ENCODE measurements around the gene COL16A1.

The COL16A1 gene

GRCh38 chr1:31660871-31661455, 42.9 kb downstream of the COL16A1 start:
- no peak overlapping the region for H3K56ac ChIP-seq (ENCODE audit: low read length)
- no peaks in the 10 kb centered on the region for H3K79me2 ChIP-seq (ENCODE audit: control insufficient read depth, insufficient read depth, low read length)
- no peak for DNase-seq
- H4K8ac ChIP-seq (ENCODE audit: low read depth, low read length), result no peak overlapping the region
- no peak overlapping the region for H3K4me2 ChIP-seq (ENCODE audit: low read length)
- H2AK5ac ChIP-seq (ENCODE audit: low read length), result no peak overlapping the region
- H3K36me3 ChIP-seq (ENCODE audit: control insufficient read depth, insufficient read depth, low read length), result no peaks in the 10 kb centered on the region
- H3K9ac ChIP-seq (ENCODE audit: low read length), result no peak overlapping the region
- H2BK5ac ChIP-seq (ENCODE audit: low read length), result no peak overlapping the region
- no peak overlapping the region for H3K23ac ChIP-seq (ENCODE audit: low read length)
- H3K4me3 ChIP-seq (ENCODE audit: low read length), result no peak overlapping the region
- H4K5ac ChIP-seq (ENCODE audit: low read length), result no peak overlapping the region
- H3K79me1 ChIP-seq (ENCODE audit: low read length), result no peaks in the 10 kb centered on the region
- H3K4me1 ChIP-seq (ENCODE audit: control insufficient read depth, low read depth, low read length), result no peaks in the 10 kb centered on the region
- no peak overlapping the region for H3K27ac ChIP-seq (ENCODE audit: low read depth, low read length)
- H3K4ac ChIP-seq (ENCODE audit: low read depth, low read length), result no peak overlapping the region
- no peaks in the 10 kb centered on the region for H3K27me3 ChIP-seq (ENCODE audit: insufficient read depth, low read length, poor library complexity)
- no peak overlapping the region for H2BK120ac ChIP-seq (ENCODE audit: low read depth, low read length)
- H2BK15ac ChIP-seq (replicated peaks; ENCODE audit: low read depth), result no peak overlapping the region
- H3K18ac ChIP-seq (ENCODE audit: low read length), result no peak overlapping the region
- WGBS (ENCODE audit: extremely low coverage, insufficient coverage, low lambda C conversion rate), result no CpG with 5 or more reads among the region's 4 CpGs

DNA sequence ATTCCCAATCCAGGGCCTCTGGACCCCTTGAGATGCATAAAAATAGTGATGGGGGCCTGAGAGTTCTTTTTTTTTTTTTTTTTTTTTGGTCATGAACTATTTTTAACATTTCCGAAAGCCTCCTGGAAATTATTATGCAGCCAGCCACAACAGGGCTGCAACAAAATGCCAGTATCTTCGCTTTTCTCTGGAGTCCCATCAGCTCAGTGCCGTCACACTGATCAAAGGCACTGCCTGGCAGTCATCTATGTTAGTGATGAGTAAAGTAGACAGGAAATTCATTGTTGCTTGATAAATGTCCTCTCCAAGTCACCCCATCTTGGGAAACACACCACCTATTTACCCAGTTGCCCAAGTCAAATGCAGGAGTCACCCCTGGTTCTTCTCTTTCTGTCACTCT, 43.9 kb downstream of the COL16A1 start:
- no peak overlapping the region for H4K8ac ChIP-seq (ENCODE audit: low read depth, low read length)
- H3K4me2 ChIP-seq (ENCODE audit: low read length), result no peak overlapping the region
- no peak overlapping the region for H4K5ac ChIP-seq (ENCODE audit: low read length)
- no peaks in the 10 kb centered on the region for H3K36me3 ChIP-seq (ENCODE audit: control insufficient read depth, insufficient read depth, low read length)
- no peak overlapping the region for H3K18ac ChIP-seq (ENCODE audit: low read length)
- no peak overlapping the region for H2BK120ac ChIP-seq (ENCODE audit: low read depth, low read length)
- no peaks in the 10 kb centered on the region for H3K79me1 ChIP-seq (ENCODE audit: low read length)
- H2BK5ac ChIP-seq (ENCODE audit: low read length), result no peak overlapping the region
- no peak overlapping the region for H3K4me3 ChIP-seq (ENCODE audit: low read length)
- H3K23ac ChIP-seq (ENCODE audit: low read length), result no peak overlapping the region
- DNase-seq, result no peak
- H3K4ac ChIP-seq (ENCODE audit: low read depth, low read length), result no peak overlapping the region
- H3K4me1 ChIP-seq (ENCODE audit: control insufficient read depth, low read depth, low read length), result no peaks in the 10 kb centered on the region
- no peak overlapping the region for H3K27ac ChIP-seq (ENCODE audit: low read depth, low read length)
- no peaks in the 10 kb centered on the region for H3K79me2 ChIP-seq (ENCODE audit: control insufficient read depth, insufficient read depth, low read length)
- no peak overlapping the region for H3K9ac ChIP-seq (ENCODE audit: low read length)
- WGBS (ENCODE audit: extremely low coverage, insufficient coverage, low lambda C conversion rate), result no CpG with 5 or more reads among the region's 3 CpGs
- H3K56ac ChIP-seq (ENCODE audit: low read length), result no peak overlapping the region
- H2AK5ac ChIP-seq (ENCODE audit: low read length), result no peak overlapping the region
- H3K27me3 ChIP-seq (ENCODE audit: insufficient read depth, low read length, poor library complexity), result no peaks in the 10 kb centered on the region
- no peak overlapping the region for H2BK15ac ChIP-seq (replicated peaks; ENCODE audit: low read depth)

DNA sequence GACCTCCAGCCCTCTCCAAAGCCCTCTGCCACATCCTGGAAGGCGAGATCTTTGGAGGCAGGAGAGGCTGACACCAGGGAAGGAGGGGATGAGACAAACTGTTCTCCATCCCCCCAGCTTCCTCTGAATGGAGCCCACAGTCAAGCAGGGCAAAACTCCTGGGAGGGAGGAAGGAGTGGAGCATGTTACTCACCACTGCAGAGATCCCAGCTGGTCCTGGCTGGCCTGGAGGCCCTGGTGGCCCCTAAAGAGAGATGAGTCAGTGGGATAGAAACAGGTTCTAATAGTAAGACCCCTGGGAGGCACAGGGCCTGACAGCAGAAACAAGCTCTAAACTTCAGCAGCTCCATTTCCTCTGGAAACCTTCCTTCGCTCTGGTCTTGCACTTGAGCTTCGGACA, 45.1 kb downstream of the COL16A1 start:
- no CpG with 5 or more reads among the region's 3 CpGs for WGBS (ENCODE audit: extremely low coverage, insufficient coverage, low lambda C conversion rate)

DNA sequence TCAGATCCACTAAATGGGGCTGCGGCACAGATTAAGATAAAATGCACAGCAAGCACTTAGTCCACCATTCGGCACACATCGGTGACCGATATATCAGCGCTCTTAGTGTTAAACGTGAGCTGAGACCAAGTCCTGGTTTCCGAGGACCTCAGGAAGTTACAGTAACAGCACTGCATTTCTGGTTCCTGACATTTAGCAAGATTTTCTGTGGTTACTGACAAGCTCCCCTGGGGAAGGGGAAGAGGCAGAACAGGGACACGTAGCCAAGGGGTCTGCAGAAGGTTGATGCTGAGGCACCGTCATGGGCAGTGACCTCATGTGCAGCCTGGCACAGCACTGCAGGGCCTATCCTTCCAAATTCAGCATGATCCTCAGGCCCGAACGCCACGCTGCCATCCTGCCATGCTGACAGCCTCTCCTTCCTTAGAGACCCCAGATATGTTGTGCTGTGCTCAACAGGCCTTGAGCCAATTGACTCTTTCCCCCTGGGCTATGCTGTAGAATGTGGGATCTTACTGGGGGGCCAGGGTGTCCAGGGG, 45.8 kb downstream of the COL16A1 start:
- H3K18ac ChIP-seq (ENCODE audit: low read length), result no peak overlapping the region
- no peak overlapping the region for H2BK120ac ChIP-seq (ENCODE audit: low read depth, low read length)
- no peaks in the 10 kb centered on the region for H3K36me3 ChIP-seq (ENCODE audit: control insufficient read depth, insufficient read depth, low read length)
- H3K56ac ChIP-seq (ENCODE audit: low read length), result no peak overlapping the region
- no peaks in the 10 kb centered on the region for H3K79me1 ChIP-seq (ENCODE audit: low read length)
- no peak overlapping the region for H2BK15ac ChIP-seq (replicated peaks; ENCODE audit: low read depth)
- no peak overlapping the region for H3K4ac ChIP-seq (ENCODE audit: low read depth, low read length)
- no CpG with 5 or more reads among the region's 12 CpGs for WGBS (ENCODE audit: extremely low coverage, insufficient coverage, low lambda C conversion rate)
- H3K4me1 ChIP-seq (ENCODE audit: control insufficient read depth, low read depth, low read length), result no peaks in the 10 kb centered on the region
- no peak overlapping the region for H4K5ac ChIP-seq (ENCODE audit: low read length)
- no peaks in the 10 kb centered on the region for H3K27me3 ChIP-seq (ENCODE audit: insufficient read depth, low read length, poor library complexity)
- H4K8ac ChIP-seq (ENCODE audit: low read depth, low read length), result no peak overlapping the region
- no peak overlapping the region for H3K4me3 ChIP-seq (ENCODE audit: low read length)
- H3K23ac ChIP-seq (ENCODE audit: low read length), result no peak overlapping the region
- no peak overlapping the region for H3K4me2 ChIP-seq (ENCODE audit: low read length)
- no peak overlapping the region for H2BK5ac ChIP-seq (ENCODE audit: low read length)
- H3K9ac ChIP-seq (ENCODE audit: low read length), result no peak overlapping the region
- no peak overlapping the region for H3K27ac ChIP-seq (ENCODE audit: low read depth, low read length)
- no peaks in the 10 kb centered on the region for H3K79me2 ChIP-seq (ENCODE audit: control insufficient read depth, insufficient read depth, low read length)
- no peak overlapping the region for H2AK5ac ChIP-seq (ENCODE audit: low read length)
- no peak for DNase-seq

More for the DNA sequence above, 45.1 kb downstream of the COL16A1 start:
- no peak overlapping the region for H3K9ac ChIP-seq (ENCODE audit: low read length)
- no peak overlapping the region for H3K27ac ChIP-seq (ENCODE audit: low read depth, low read length)
- no peaks in the 10 kb centered on the region for H3K36me3 ChIP-seq (ENCODE audit: control insufficient read depth, insufficient read depth, low read length)
- H2AK5ac ChIP-seq (ENCODE audit: low read length), result no peak overlapping the region
- no peak for DNase-seq
- H3K79me1 ChIP-seq (ENCODE audit: low read length), result no peaks in the 10 kb centered on the region
- H4K8ac ChIP-seq (ENCODE audit: low read depth, low read length), result no peak overlapping the region
- no peak overlapping the region for H2BK15ac ChIP-seq (replicated peaks; ENCODE audit: low read depth)
- no peaks in the 10 kb centered on the region for H3K4me1 ChIP-seq (ENCODE audit: control insufficient read depth, low read depth, low read length)
- no peak overlapping the region for H2BK120ac ChIP-seq (ENCODE audit: low read depth, low read length)
- no peak overlapping the region for H3K56ac ChIP-seq (ENCODE audit: low read length)
- no peaks in the 10 kb centered on the region for H3K27me3 ChIP-seq (ENCODE audit: insufficient read depth, low read length, poor library complexity)
- no peaks in the 10 kb centered on the region for H3K79me2 ChIP-seq (ENCODE audit: control insufficient read depth, insufficient read depth, low read length)
- H3K4ac ChIP-seq (ENCODE audit: low read depth, low read length), result no peak overlapping the region
- H3K18ac ChIP-seq (ENCODE audit: low read length), result no peak overlapping the region
- no peak overlapping the region for H3K4me2 ChIP-seq (ENCODE audit: low read length)
- H3K4me3 ChIP-seq (ENCODE audit: low read length), result no peak overlapping the region
- H4K5ac ChIP-seq (ENCODE audit: low read length), result no peak overlapping the region
- no peak overlapping the region for H3K23ac ChIP-seq (ENCODE audit: low read length)
- H2BK5ac ChIP-seq (ENCODE audit: low read length), result no peak overlapping the region

DNA sequence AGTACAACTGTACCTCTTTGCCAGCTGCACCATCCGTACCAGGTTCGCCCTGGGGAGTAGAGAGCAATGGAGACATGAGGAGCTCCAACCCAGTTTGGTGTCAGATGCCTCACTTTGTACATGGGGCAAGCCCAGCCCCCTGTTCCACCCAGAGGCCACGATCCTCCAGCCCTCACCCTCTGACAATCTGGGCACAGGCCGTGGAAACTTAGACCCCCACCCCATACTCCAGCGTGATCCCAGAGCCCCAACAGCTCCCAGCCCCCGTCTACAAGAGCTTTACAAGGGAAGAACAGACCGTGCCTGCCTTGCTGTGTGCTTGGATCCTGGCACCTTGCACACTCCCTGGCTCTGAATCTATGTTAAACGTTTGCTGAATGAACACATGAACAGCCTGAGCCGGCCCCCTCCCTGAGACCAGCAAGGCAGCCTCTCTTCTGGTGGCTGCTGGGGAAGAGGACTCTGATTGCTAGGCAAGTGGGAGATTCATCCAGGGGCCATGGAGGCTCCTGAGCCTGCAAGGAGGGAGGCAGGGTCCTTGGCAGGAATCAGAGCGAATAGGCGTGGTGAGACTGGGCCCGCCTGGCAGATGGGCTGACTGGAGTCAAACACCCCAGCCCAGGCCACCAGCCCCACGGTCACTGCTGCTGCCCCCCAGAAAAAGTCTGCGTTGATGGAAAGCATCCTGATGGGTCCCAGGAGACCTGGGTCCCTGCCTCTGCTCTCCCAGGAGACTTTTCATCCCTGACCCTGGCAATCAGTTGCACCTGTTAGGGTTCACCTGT, 46.6 kb downstream of the COL16A1 start:
- Histone ChIP-seq H3K23ac (ENCODE audit: low read length) (no peak overlapping the region), H3K4me1 (ENCODE audit: control insufficient read depth, low read depth, low read length) (no peaks in the 10 kb centered on the region), H3K27ac (ENCODE audit: low read depth, low read length) (no peak overlapping the region), H4K5ac (ENCODE audit: low read length) (no peak overlapping the region), H4K8ac (ENCODE audit: low read depth, low read length) (no peak overlapping the region), H3K4me2 (ENCODE audit: low read length) (no peak overlapping the region), H2BK120ac (ENCODE audit: low read depth, low read length) (no peak overlapping the region), H3K79me2 (ENCODE audit: control insufficient read depth, insufficient read depth, low read length) (no peaks in the 10 kb centered on the region), H3K79me1 (ENCODE audit: low read length) (no peaks in the 10 kb centered on the region), H3K4ac (ENCODE audit: low read depth, low read length) (no peak overlapping the region), H2BK15ac (replicated peaks; ENCODE audit: low read depth) (no peak overlapping the region), H3K27me3 (ENCODE audit: insufficient read depth, low read length, poor library complexity) (no peaks in the 10 kb centered on the region), H3K18ac (ENCODE audit: low read length) (no peak overlapping the region), H3K4me3 (ENCODE audit: low read length) (no peak overlapping the region), H2BK5ac (ENCODE audit: low read length) (no peak overlapping the region), H3K56ac (ENCODE audit: low read length) (no peak overlapping the region), H2AK5ac (ENCODE audit: low read length) (no peak overlapping the region), H3K9ac (ENCODE audit: low read length) (no peak overlapping the region), H3K36me3 (ENCODE audit: control insufficient read depth, insufficient read depth, low read length) (no peaks in the 10 kb centered on the region)
- DNase-seq, result no peak
- no CpG with 5 or more reads among the region's 14 CpGs for WGBS (ENCODE audit: extremely low coverage, insufficient coverage, low lambda C conversion rate)
